ENCODE measurements around the gene RNF166. TPM values are rescaled to one million over a fixed set of nuclear protein-coding genes. Genes with fewer than 3 reads are reported as not detected.

The RNF166 gene
- total and polyA plus RNA-seq, 4 donors = 6.5 to 9.1 (median 7.6) TPM

DNA sequence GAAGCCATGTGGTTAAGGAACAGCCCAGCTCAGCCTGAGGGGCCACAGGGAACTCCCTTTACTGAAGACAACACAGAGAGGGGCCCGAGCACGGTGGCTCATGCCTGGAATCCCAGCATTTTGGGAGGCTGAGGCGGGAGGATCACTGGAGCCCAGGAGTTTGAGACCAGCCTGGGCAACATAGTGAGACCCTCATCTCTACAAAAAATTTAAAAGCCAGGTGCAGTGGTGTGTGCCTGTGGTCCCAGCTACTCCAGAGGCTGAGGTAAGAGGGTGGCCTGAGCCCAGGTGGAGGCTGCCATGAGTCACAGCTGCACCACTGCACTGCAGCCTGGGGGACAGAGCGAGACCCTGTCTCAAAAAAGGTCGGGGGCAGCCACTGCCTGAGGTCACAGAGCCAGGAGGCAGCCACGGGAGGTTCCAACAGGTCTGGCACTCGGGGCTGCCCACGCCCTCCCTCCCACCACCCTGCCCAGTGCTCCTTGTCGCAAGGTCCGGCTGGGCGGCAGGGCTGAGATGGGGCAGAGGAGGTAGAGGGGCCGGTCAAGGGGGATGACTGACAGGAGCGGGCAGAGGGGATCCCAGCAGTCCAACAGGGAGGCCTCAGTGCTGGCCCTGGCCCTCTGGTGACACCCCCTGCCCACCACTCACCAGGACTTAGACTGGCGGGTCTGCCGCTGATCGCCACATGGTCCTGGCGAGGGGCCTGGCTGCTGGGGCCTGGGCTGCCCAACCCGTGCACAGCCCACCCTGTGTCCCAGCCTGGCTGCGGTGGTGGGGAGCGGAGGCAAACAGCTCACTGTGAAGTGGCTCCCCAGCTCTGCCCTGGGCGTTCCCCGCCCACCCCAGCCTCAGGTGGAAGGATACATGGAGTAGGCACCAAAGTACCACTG lies 58.8 kb downstream of the RNF166 start:
- no peaks in the 10 kb centered on the region for H3K9me3 ChIP-seq (ENCODE audit: control insufficient read depth in 4 of 4, low read length in 3 of 4)
- H3K4me3 ChIP-seq (ENCODE audit: low read depth in 1 of 3, low read length in 3 of 3) = no peak overlapping the region
- H3K4me1 ChIP-seq (ENCODE audit: control insufficient read depth in 4 of 4, insufficient read depth in 4 of 4, low read length in 3 of 4) = peaks cover 0 to 11% (median 3%) of the 10 kb centered on the region in 4 donors
- WGBS = 89% methylated on average over 22 of the region's 22 CpGs
- DNase-seq (ENCODE audit: low spot score) = no peak
- H3K36me3 ChIP-seq (ENCODE audit: control insufficient read depth in 4 of 4, insufficient read depth in 3 of 4, low read depth in 1 of 4, low read length in 3 of 4) = peaks cover 0 to 3% (median 2%) of the 10 kb centered on the region in 4 donors
- H3K27me3 ChIP-seq (ENCODE audit: control insufficient read depth in 4 of 4, insufficient read depth in 4 of 4, low read length in 3 of 4) = no peaks in the 10 kb centered on the region
- no peak overlapping the region for H3K9ac ChIP-seq (ENCODE audit: low read depth in 1 of 2, low read length in 2 of 2)
- TF ChIP-seq HNF4A (conservative IDR thresholded peaks at IDR 0.05) = no peak
- no peak for TF ChIP-seq EGR1 (IDR thresholded peaks at IDR 0.05; ENCODE audit: low read depth in 2 of 2)
- TF ChIP-seq, protein P1, sequence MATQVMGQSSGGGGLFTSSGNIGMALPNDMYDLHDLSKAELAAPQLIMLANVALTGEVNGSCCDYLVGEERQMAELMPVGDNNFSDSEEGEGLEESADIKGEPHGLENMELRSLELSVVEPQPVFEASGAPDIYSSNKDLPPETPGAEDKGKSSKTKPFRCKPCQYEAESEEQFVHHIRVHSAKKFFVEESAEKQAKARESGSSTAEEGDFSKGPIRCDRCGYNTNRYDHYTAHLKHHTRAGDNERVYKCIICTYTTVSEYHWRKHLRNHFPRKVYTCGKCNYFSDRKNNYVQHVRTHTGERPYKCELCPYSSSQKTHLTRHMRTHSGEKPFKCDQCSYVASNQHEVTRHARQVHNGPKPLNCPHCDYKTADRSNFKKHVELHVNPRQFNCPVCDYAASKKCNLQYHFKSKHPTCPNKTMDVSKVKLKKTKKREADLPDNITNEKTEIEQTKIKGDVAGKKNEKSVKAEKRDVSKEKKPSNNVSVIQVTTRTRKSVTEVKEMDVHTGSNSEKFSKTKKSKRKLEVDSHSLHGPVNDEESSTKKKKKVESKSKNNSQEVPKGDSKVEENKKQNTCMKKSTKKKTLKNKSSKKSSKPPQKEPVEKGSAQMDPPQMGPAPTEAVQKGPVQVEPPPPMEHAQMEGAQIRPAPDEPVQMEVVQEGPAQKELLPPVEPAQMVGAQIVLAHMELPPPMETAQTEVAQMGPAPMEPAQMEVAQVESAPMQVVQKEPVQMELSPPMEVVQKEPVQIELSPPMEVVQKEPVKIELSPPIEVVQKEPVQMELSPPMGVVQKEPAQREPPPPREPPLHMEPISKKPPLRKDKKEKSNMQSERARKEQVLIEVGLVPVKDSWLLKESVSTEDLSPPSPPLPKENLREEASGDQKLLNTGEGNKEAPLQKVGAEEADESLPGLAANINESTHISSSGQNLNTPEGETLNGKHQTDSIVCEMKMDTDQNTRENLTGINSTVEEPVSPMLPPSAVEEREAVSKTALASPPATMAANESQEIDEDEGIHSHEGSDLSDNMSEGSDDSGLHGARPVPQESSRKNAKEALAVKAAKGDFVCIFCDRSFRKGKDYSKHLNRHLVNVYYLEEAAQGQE (IDR thresholded peaks at IDR 0.05) = no peak
- no peak for TF ChIP-seq HNF4G (IDR thresholded peaks at IDR 0.05)
- TF ChIP-seq, protein P2, sequence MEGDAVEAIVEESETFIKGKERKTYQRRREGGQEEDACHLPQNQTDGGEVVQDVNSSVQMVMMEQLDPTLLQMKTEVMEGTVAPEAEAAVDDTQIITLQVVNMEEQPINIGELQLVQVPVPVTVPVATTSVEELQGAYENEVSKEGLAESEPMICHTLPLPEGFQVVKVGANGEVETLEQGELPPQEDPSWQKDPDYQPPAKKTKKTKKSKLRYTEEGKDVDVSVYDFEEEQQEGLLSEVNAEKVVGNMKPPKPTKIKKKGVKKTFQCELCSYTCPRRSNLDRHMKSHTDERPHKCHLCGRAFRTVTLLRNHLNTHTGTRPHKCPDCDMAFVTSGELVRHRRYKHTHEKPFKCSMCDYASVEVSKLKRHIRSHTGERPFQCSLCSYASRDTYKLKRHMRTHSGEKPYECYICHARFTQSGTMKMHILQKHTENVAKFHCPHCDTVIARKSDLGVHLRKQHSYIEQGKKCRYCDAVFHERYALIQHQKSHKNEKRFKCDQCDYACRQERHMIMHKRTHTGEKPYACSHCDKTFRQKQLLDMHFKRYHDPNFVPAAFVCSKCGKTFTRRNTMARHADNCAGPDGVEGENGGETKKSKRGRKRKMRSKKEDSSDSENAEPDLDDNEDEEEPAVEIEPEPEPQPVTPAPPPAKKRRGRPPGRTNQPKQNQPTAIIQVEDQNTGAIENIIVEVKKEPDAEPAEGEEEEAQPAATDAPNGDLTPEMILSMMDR (IDR thresholded peaks at IDR 0.05; ENCODE audit: low read depth, low read length, missing input control) = no peak
- no peak for TF ChIP-seq SP1 (IDR thresholded peaks at IDR 0.05)
- TF ChIP-seq, protein P3, sequence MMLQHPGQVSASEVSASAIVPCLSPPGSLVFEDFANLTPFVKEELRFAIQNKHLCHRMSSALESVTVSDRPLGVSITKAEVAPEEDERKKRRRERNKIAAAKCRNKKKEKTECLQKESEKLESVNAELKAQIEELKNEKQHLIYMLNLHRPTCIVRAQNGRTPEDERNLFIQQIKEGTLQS (IDR thresholded peaks at IDR 0.05) = no peak
- TF ChIP-seq RAD21 (IDR thresholded peaks at IDR 0.05) = no peak
- TF ChIP-seq, protein P4, sequence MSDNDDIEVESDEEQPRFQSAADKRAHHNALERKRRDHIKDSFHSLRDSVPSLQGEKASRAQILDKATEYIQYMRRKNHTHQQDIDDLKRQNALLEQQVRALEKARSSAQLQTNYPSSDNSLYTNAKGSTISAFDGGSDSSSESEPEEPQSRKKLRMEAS (IDR thresholded peaks at IDR 0.05) = no peak
- no peak for TF ChIP-seq FOXA1 (IDR thresholded peaks at IDR 0.05)
- TF ChIP-seq NR2F2 (IDR thresholded peaks at IDR 0.05) = no peak
- H3K27ac ChIP-seq (ENCODE audit: low read depth in 1 of 2, low read length in 2 of 2) = no peak overlapping the region

Other genes with a start within 250 kb of the RNF166 start
- gene ZC3H18, start 136.0 kb downstream of the RNF166 start, total RNA-seq = 10 to 100 TPM; 10.2 to 10.3 TPM
- 10 to 100 TPM; 10.7 to 10.9 TPM for gene ZC3H18, start 136.0 kb downstream of the RNF166 start, polyA plus RNA-seq
- not detected for gene IL17C, start 67.8 kb downstream of the RNF166 start, total RNA-seq
- gene IL17C, start 67.8 kb downstream of the RNF166 start, polyA plus RNA-seq = not detected
- gene CYBA, start 55.4 kb downstream of the RNF166 start, total RNA-seq = 100 to 1,000 TPM in 1 of 2 donors, 10 to 100 TPM in 1; 45.8 to 217 TPM
- 10 to 100 TPM; 39.0 to 59.5 TPM for gene CYBA, start 55.4 kb downstream of the RNF166 start, polyA plus RNA-seq
- gene MVD, start 43.3 kb downstream of the RNF166 start, total RNA-seq = 10 to 100 TPM; 73.4 to 99.2 TPM
- gene MVD, start 43.3 kb downstream of the RNF166 start, polyA plus RNA-seq = 10 to 100 TPM; 21.7 to 76.0 TPM
- under 1 TPM; 0.05 to 0.17 TPM for gene SNAI3, start 19.9 kb downstream of the RNF166 start, total RNA-seq
- gene SNAI3, start 19.9 kb downstream of the RNF166 start, polyA plus RNA-seq = under 1 TPM; 0.24 to 0.48 TPM
- 1 to 10 TPM; 7.0 to 8.5 TPM for gene CTU2, start 95 bp upstream of the RNF166 start, total RNA-seq
- gene CTU2, start 95 bp upstream of the RNF166 start, polyA plus RNA-seq = 1 to 10 TPM; 7.2 to 7.7 TPM
- gene PIEZO1, start 78.8 kb upstream of the RNF166 start, total RNA-seq = 10 to 100 TPM; 59.7 to 74.7 TPM
- gene PIEZO1, start 78.8 kb upstream of the RNF166 start, polyA plus RNA-seq = 10 to 100 TPM; 15.3 to 58.7 TPM
- 10 to 100 TPM in 1 of 2 donors, under 1 TPM in 1; 0.08 to 37.6 TPM for gene CDT1, start 97.4 kb upstream of the RNF166 start, total RNA-seq
- gene CDT1, start 97.4 kb upstream of the RNF166 start, polyA plus RNA-seq = 1 to 10 TPM in 1 of 2 donors, under 1 TPM in 1; 0.11 to 1.8 TPM
- 10 to 100 TPM; 27.9 to 35.5 TPM for gene APRT, start 105.5 kb upstream of the RNF166 start, total RNA-seq
- 100 to 1,000 TPM; 153 to 160 TPM for gene APRT, start 105.5 kb upstream of the RNF166 start, polyA plus RNA-seq
- gene GALNS, start 150.5 kb upstream of the RNF166 start, total RNA-seq = 10 to 100 TPM in 1 of 2 donors, 1 to 10 TPM in 1; 6.8 to 20.6 TPM
- 10 to 100 TPM in 1 of 2 donors, 1 to 10 TPM in 1; 8.5 to 13.0 TPM for gene GALNS, start 150.5 kb upstream of the RNF166 start, polyA plus RNA-seq
- gene TRAPPC2L, start 150.7 kb upstream of the RNF166 start, total RNA-seq = 10 to 100 TPM; 16.3 to 22.0 TPM
- 10 to 100 TPM; 22.4 to 59.4 TPM for gene TRAPPC2L, start 150.7 kb upstream of the RNF166 start, polyA plus RNA-seq
- gene PABPN1L, start 160.3 kb upstream of the RNF166 start, total RNA-seq = under 1 TPM in 1 of 2 donors, not detected in 1; 0.09 TPM
- gene PABPN1L, start 160.3 kb upstream of the RNF166 start, polyA plus RNA-seq = not detected